H9 (cell line): ENCODE measurements around the gene MYLK. TPM values are rescaled to one million over a fixed set of nuclear protein-coding genes. Genes with fewer than 3 reads are reported as not detected.

ENCODE experiments used
- DNase-seq: peaks from one replicate; pipeline ENCODE4 v3.0.0-alpha.2; 2017
- H2AFZ ChIP-seq: one replicate; pipeline ENCODE4 v1.6.1; 2013; ENCODE audit warnings: mild to moderate bottlenecking, low read length, control low read depth, moderate library complexity
- H2AK5ac ChIP-seq: 2 replicates; pipeline ENCODE4 v1.6.1; 2013; ENCODE audit warnings: low read length, control low read depth, mixed read lengths; ENCODE audit not compliant: insufficient read length
- H2BK120ac ChIP-seq: one replicate; pipeline ENCODE4 v1.6.1; 2013; ENCODE audit warnings: low read depth, mild to moderate bottlenecking, low read length, control low read depth, inconsistent platforms; ENCODE audit not compliant: poor library complexity, severe bottlenecking
- H2BK12ac ChIP-seq: 2 replicates; pipeline ENCODE4 v1.6.1; 2013; ENCODE audit warnings: low read length, control low read depth, mixed read lengths, low read depth; ENCODE audit not compliant: insufficient read length
- H2BK15ac ChIP-seq: 2 replicates; pipeline ENCODE4 v1.6.1; 2013; ENCODE audit warnings: low read depth, low read length, control low read depth
- H2BK20ac ChIP-seq: one replicate; pipeline ENCODE4 v1.6.1; 2013; ENCODE audit warnings: low read depth, mild to moderate bottlenecking, low read length, control low read depth, inconsistent platforms; ENCODE audit not compliant: poor library complexity, severe bottlenecking
- H2BK5ac ChIP-seq: 2 replicates; pipeline ENCODE4 v1.6.1; 2013; ENCODE audit warnings: low read length, control low read depth, mixed read lengths; ENCODE audit not compliant: insufficient read length
- H3K14ac ChIP-seq: 2 replicates; pipeline ENCODE4 v1.6.1; 2013; ENCODE audit warnings: low read length, control low read depth; ENCODE audit not compliant: insufficient read depth
- H3K18ac ChIP-seq: 2 replicates; pipeline ENCODE4 v1.6.1; 2013; ENCODE audit warnings: low read depth, mild to moderate bottlenecking, mixed read lengths, low read length, control low read depth; ENCODE audit not compliant: insufficient read length
- H3K23ac ChIP-seq: 2 replicates; pipeline ENCODE4 v1.6.1; 2013; ENCODE audit warnings: low read length, control low read depth, mixed read lengths, low read depth; ENCODE audit not compliant: insufficient read length
- H3K23me2 ChIP-seq: 2 replicates; pipeline ENCODE4 v1.6.1; 2013; ENCODE audit warnings: low read depth, mild to moderate bottlenecking, mixed read lengths, low read length, control low read depth; ENCODE audit not compliant: insufficient read length, poor library complexity, severe bottlenecking
- H3K27ac ChIP-seq: 2 replicates; pipeline ENCODE4 v1.5.1; 2013; ENCODE audit warnings: low read length, control low read depth, mixed read lengths, low read depth; ENCODE audit not compliant: insufficient read length
- H3K27me3 ChIP-seq: 2 replicates; pipeline ENCODE4 v1.6.1; 2013; ENCODE audit warnings: low read length, control low read depth, inconsistent platforms; ENCODE audit not compliant: insufficient read depth
- H3K4ac ChIP-seq: 2 replicates; pipeline ENCODE4 v1.6.1; 2013; ENCODE audit warnings: low read depth, mild to moderate bottlenecking, control low read depth, inconsistent platforms, low read length, moderate library complexity
- H3K4me1 ChIP-seq: 2 replicates; pipeline ENCODE4 v1.6.1; 2013; ENCODE audit warnings: low read length, control low read depth, inconsistent platforms; ENCODE audit not compliant: insufficient read depth
- H3K4me2 ChIP-seq: 2 replicates; pipeline ENCODE4 v1.6.1; 2013; ENCODE audit warnings: low read length, control low read depth, mixed read lengths; ENCODE audit not compliant: insufficient read length, insufficient read depth
- H3K56ac ChIP-seq: 2 replicates; pipeline ENCODE4 v1.6.1; 2013; ENCODE audit warnings: low read depth, mild to moderate bottlenecking, mixed read lengths, low read length, control low read depth; ENCODE audit not compliant: insufficient read length
- H3K79me1 ChIP-seq: 2 replicates; pipeline ENCODE4 v1.6.1; 2013; ENCODE audit warnings: low read depth, mild to moderate bottlenecking, moderate library complexity, low read length, control low read depth, inconsistent platforms; ENCODE audit not compliant: insufficient read depth, poor library complexity, severe bottlenecking
- H3K79me2 ChIP-seq: 2 replicates; pipeline ENCODE4 v1.6.1; 2013; ENCODE audit warnings: low read length, control low read depth, inconsistent platforms; ENCODE audit not compliant: insufficient read depth
- H3K9ac ChIP-seq: 2 replicates; pipeline ENCODE4 v1.6.1; 2013; ENCODE audit warnings: low read length, control low read depth, mixed read lengths; ENCODE audit not compliant: insufficient read length; ENCODE audit errors: extremely low read depth
- H3K9me3 ChIP-seq: one replicate; pipeline ENCODE4 v1.6.1; 2013; ENCODE audit warnings: low read depth, low read length, inconsistent platforms; ENCODE audit not compliant: control insufficient read depth
- H3T11ph ChIP-seq: one replicate; pipeline ENCODE4 v1.6.1; 2013; ENCODE audit warnings: mild to moderate bottlenecking, low read length, control low read depth, inconsistent platforms
- H4K20me1 ChIP-seq: one replicate; pipeline ENCODE4 v1.6.1; 2013; ENCODE audit not compliant: control insufficient read depth, insufficient read length, insufficient read depth
- H4K5ac ChIP-seq: 2 replicates; pipeline ENCODE4 v1.6.1; 2013; ENCODE audit warnings: low read depth, mild to moderate bottlenecking, mixed read lengths, low read length, control low read depth; ENCODE audit not compliant: insufficient read length
- H4K8ac ChIP-seq: replicated peaks from 2 replicates; pipeline ENCODE4 v1.6.1; 2013; ENCODE audit warnings: low read length, control low read depth, mixed read lengths, low read depth; ENCODE audit not compliant: insufficient read length
- H4K91ac ChIP-seq: 2 replicates; pipeline ENCODE4 v1.6.1; 2013; ENCODE audit warnings: low read depth, mild to moderate bottlenecking, moderate library complexity, mixed read lengths, low read length, control low read depth; ENCODE audit not compliant: insufficient read length
- H3K27ac Mint-ChIP-seq, 3 experiments: 2 replicates in 2 of 3; 3 replicates in 1 of 3; pipeline ENCODE4 v1.8.0; 2020 to 2021; ENCODE audit warnings: mixed read lengths in 3 of 3, mild to moderate bottlenecking in 1 of 3, moderate library complexity in 1 of 3
- H3K27me3 Mint-ChIP-seq: 2 replicates; pipeline ENCODE4 v1.8.0; 2021; ENCODE audit warnings: low read depth, mild to moderate bottlenecking, moderate library complexity, mixed read lengths
- H3K36me3 Mint-ChIP-seq, 3 experiments: 2 replicates in 2 of 3; 3 replicates in 1 of 3; pipeline ENCODE4 v1.8.0; 2020 to 2021; ENCODE audit warnings: low read depth in 3 of 3, mixed read lengths in 3 of 3; ENCODE audit not compliant: insufficient read depth in 1 of 3
- H3K4me1 Mint-ChIP-seq, 2 experiments: 2 replicates each; pipeline ENCODE4 v1.8.0; 2020; ENCODE audit warnings: mixed read lengths in 2 of 2
- H3K4me3 Mint-ChIP-seq, 2 experiments: 2 replicates in 1 of 2; 3 replicates in 1 of 2; pipeline ENCODE4 v1.8.0; 2020 to 2021; ENCODE audit warnings: mild to moderate bottlenecking in 2 of 2, mixed read lengths in 2 of 2, moderate library complexity in 1 of 2
- H3K9me3 Mint-ChIP-seq, 2 experiments: 2 replicates in 1 of 2; 3 replicates in 1 of 2; pipeline ENCODE4 v1.8.0; 2020; ENCODE audit warnings: mild to moderate bottlenecking in 2 of 2, mixed read lengths in 2 of 2, moderate library complexity in 1 of 2
- WGBS: extraction: QIAGEN DNeasy Blood & Tissue Kit; methylation state at CpG from one replicate; pipeline ENCODE4 v1.1.7; 2013; ENCODE audit warnings: missing lambda C conversion rate, low lambda C conversion rate, mixed read lengths; ENCODE audit not compliant: insufficient read length; ENCODE audit errors: extremely low coverage; 5-methylcytosine and 5-hydroxymethylcytosine counted together
- total RNA-seq: library from RNA; stranded (reverse); gene quantifications from 2 replicates; pipeline ENCODE4 v1.2.1, GENCODE V29; 2021
- TF ChIP-seq, protein P1 (sequence below): fragments of 200-600 bp; sonication (generic); conservative IDR thresholded peaks from 3 replicates; pipeline ENCODE4 v1.8.0; 2021; ENCODE audit warnings: antibody characterized with exemption, mild to moderate bottlenecking

The MYLK gene
- total RNA-seq, 1 experiment from 2014 or later: 10.1 TPM

DNA sequence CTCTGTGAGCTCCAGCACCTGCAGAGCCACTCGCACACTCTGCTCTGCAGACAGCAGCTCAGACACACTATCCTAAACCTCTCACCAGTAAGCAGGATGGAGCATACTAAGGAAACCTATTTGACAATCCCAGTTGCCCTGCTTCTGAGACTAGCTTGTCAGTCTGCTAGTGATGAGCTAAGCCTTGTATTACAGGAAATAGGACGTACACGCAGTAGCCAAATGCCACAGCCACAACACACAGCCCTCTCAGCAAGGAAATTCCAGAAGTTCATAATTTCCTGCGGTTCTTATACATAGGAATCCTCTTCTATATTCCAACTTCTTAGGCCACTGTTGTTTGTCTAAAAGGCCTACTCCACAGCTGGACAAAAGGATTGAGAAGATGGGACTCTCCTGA, 74.5 kb downstream of the MYLK start:
- Histone ChIP-seq H2BK12ac (no peak overlapping the region), H4K5ac (no peak overlapping the region), H2AFZ (no peak overlapping the region), H2BK120ac (no peak overlapping the region), H3K4ac (no peak overlapping the region), H2BK20ac (no peak overlapping the region), H3K4me2 (no peak overlapping the region), H3T11ph (no peak overlapping the region), H3K27me3 (no peaks in the 10 kb centered on the region), H2BK5ac (no peak overlapping the region), H4K20me1 (no peaks in the 10 kb centered on the region), H3K9ac (no peak overlapping the region), H3K27ac (no peak overlapping the region), H4K91ac (no peak overlapping the region), H3K79me1 (no peaks in the 10 kb centered on the region), H3K18ac (no peak overlapping the region), H2BK15ac (no peak overlapping the region), H3K23ac (no peak overlapping the region), H3K14ac (no peak overlapping the region), H4K8ac (no peak overlapping the region), H3K23me2 (no peaks in the 10 kb centered on the region), H2AK5ac (no peak overlapping the region), H3K56ac (no peak overlapping the region), H3K79me2 (no peaks in the 10 kb centered on the region), H3K4me1 (no peaks in the 10 kb centered on the region), H3K9me3 (no peaks in the 10 kb centered on the region)
- no peak overlapping the region for H3K4me3 Mint-ChIP-seq
- TF ChIP-seq, protein P1, sequence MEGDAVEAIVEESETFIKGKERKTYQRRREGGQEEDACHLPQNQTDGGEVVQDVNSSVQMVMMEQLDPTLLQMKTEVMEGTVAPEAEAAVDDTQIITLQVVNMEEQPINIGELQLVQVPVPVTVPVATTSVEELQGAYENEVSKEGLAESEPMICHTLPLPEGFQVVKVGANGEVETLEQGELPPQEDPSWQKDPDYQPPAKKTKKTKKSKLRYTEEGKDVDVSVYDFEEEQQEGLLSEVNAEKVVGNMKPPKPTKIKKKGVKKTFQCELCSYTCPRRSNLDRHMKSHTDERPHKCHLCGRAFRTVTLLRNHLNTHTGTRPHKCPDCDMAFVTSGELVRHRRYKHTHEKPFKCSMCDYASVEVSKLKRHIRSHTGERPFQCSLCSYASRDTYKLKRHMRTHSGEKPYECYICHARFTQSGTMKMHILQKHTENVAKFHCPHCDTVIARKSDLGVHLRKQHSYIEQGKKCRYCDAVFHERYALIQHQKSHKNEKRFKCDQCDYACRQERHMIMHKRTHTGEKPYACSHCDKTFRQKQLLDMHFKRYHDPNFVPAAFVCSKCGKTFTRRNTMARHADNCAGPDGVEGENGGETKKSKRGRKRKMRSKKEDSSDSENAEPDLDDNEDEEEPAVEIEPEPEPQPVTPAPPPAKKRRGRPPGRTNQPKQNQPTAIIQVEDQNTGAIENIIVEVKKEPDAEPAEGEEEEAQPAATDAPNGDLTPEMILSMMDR: no peak
- H3K27me3 Mint-ChIP-seq: no peaks in the 10 kb centered on the region
- no CpG with 5 or more reads among the region's 4 CpGs for WGBS
- no peaks in the 10 kb centered on the region; a peak in 1 of 7 replicates for H3K36me3 Mint-ChIP-seq
- H3K4me1 Mint-ChIP-seq: no peaks in the 10 kb centered on the region; a peak in 1 of 4 replicates
- H3K27ac Mint-ChIP-seq: no peak overlapping the region; a peak in 1 of 7 replicates
- H3K9me3 Mint-ChIP-seq: no peaks in the 10 kb centered on the region
- DNase-seq: no peak
